OCI-LY1 (cell line): Measurements from ENCODE around the gene OIT3.

ENCODE experiments used
- H2AFZ ChIP-seq: fragments of 200-600 bp; sonication (generic), shearing (Covaris generic); 2 replicates; pipeline ENCODE4 v1.6.0; 2014; ENCODE audit warnings: antibody characterized with exemption, mild to moderate bottlenecking, low read length
- H3F3A ChIP-seq: fragments of 200-600 bp; sonication (generic), shearing (Covaris generic); 2 replicates; pipeline ENCODE4 v1.6.0; 2014; ENCODE audit warnings: mild to moderate bottlenecking, antibody characterized with exemption, low read length, moderate library complexity; ENCODE audit not compliant: insufficient read depth
- H3K27ac ChIP-seq: fragments of 200-600 bp; sonication (generic); 2 replicates; pipeline ENCODE4 v1.5.1; 2014; ENCODE audit warnings: low read length, mixed run types, mild to moderate bottlenecking, low read depth; ENCODE audit not compliant: poor library complexity, severe bottlenecking
- H3K27me3 ChIP-seq: fragments of 200-600 bp; sonication (generic); 2 replicates; pipeline ENCODE4 v1.6.0; 2014; ENCODE audit warnings: antibody characterized with exemption, mild to moderate bottlenecking, low read length, moderate library complexity; ENCODE audit not compliant: insufficient read depth
- H3K36me3 ChIP-seq: fragments of 200-600 bp; sonication (generic); 2 replicates; pipeline ENCODE4 v1.6.1; 2014; ENCODE audit warnings: mild to moderate bottlenecking, antibody characterized with exemption, low read length, moderate library complexity, mixed read lengths; ENCODE audit not compliant: insufficient read depth
- H3K4me1 ChIP-seq: fragments of 200-600 bp; sonication (generic); 2 replicates; pipeline ENCODE4 v1.5.1; 2014; ENCODE audit warnings: mild to moderate bottlenecking, low read length, moderate library complexity; ENCODE audit not compliant: insufficient read depth, severe bottlenecking
- H3K4me2 ChIP-seq: fragments of 200-600 bp; sonication (generic), shearing (Covaris generic); 2 replicates; pipeline ENCODE4 v1.6.1; 2014; ENCODE audit warnings: low read length
- H3K4me3 ChIP-seq: fragments of 200-600 bp; sonication (generic); 2 replicates; pipeline ENCODE4 v1.5.1; 2014; ENCODE audit warnings: low read length, low read depth, mild to moderate bottlenecking, mixed read lengths; ENCODE audit not compliant: poor library complexity, severe bottlenecking
- H3K79me2 ChIP-seq: fragments of 200-600 bp; shearing (Covaris generic); 2 replicates; pipeline ENCODE4 v1.6.1; 2016; ENCODE audit warnings: mixed run types, low read length, mixed read lengths; ENCODE audit not compliant: insufficient read depth
- H3K9ac ChIP-seq: fragments of 200-600 bp; sonication (generic), shearing (Covaris generic); 2 replicates; pipeline ENCODE4 v1.6.1; 2014; ENCODE audit warnings: mild to moderate bottlenecking, low read length, mixed read lengths
- H3K9me2 ChIP-seq: fragments of 200-600 bp; sonication (generic), shearing (Covaris generic); 2 replicates; pipeline ENCODE4 v1.6.1; 2014; ENCODE audit warnings: low read depth, mild to moderate bottlenecking, low read length, mixed read lengths
- H3K9me3 ChIP-seq: fragments of 200-600 bp; shearing (Covaris generic); 2 replicates; pipeline ENCODE4 v1.6.1; 2014; ENCODE audit warnings: low read length, mixed read lengths
- H4K20me1 ChIP-seq: fragments of 200-600 bp; sonication (generic), shearing (Covaris generic); 2 replicates; pipeline ENCODE4 v1.6.0; 2016; ENCODE audit warnings: mild to moderate bottlenecking, low read length; ENCODE audit not compliant: insufficient read depth
- CTCF ChIP-seq: fragments of 200-600 bp; sonication (generic), shearing (Covaris generic); IDR thresholded peaks from 2 replicates; pipeline ENCODE4 v1.5.1; 2017; ENCODE audit warnings: mild to moderate bottlenecking, antibody characterized with exemption, low read length, moderate library complexity, mixed read lengths
- EZH2 ChIP-seq: fragments of 200-600 bp; sonication (generic), shearing (Covaris generic); IDR thresholded peaks from 2 replicates; pipeline ENCODE4 v1.8.0; 2017; ENCODE audit warnings: borderline replicate concordance, mixed run types, mild to moderate bottlenecking, antibody characterized with exemption, low read length, moderate library complexity, mixed read lengths

The OIT3 gene

GRCh38 chr10:72954230-72954595, 60.7 kb downstream of the OIT3 start:
- Histone ChIP-seq H3K36me3 (no peaks in the 10 kb centered on the region), H4K20me1 (no peaks in the 10 kb centered on the region), H3K27me3 (no peaks in the 10 kb centered on the region), H3K4me2 (no peak overlapping the region), H3K9ac (no peak overlapping the region), H2AFZ (no peak overlapping the region), H3K27ac (no peak overlapping the region), H3K4me1 (no peaks in the 10 kb centered on the region), H3K79me2 (no peaks in the 10 kb centered on the region), H3F3A (no peaks in the 10 kb centered on the region), H3K9me3 (no peaks in the 10 kb centered on the region), H3K9me2 (no peaks in the 10 kb centered on the region), H3K4me3 (no peak overlapping the region)
- TF ChIP-seq EZH2 (no peak), CTCF (no peak)

GRCh38 chr10:72954596-72955554, 61.3 kb downstream of the OIT3 start, which contains the start of gene PLA2G12B:
TSS of gene PLA2G12B (minus strand) at chr10:72954806. CDS start at chr10:72954685, 121 bp downstream.
- Histone ChIP-seq H3F3A (no peaks in the 10 kb centered on the region), H3K4me1 (no peaks in the 10 kb centered on the region), H2AFZ (no peak within 1 kb of the TSS), H3K4me2 (no peak within 1 kb of the TSS), H3K27me3 (no peaks in the 10 kb centered on the region), H3K9me2 (no peaks in the 10 kb centered on the region), H3K27ac (no peak within 1 kb of the TSS), H3K36me3 (no peaks in the 10 kb centered on the region), H3K9me3 (no peaks in the 10 kb centered on the region), H4K20me1 (no peaks in the 10 kb centered on the region), H3K9ac (no peak within 1 kb of the TSS), H3K4me3 (no peak within 1 kb of the TSS), H3K79me2 (no peaks in the 10 kb centered on the region)
- no peak for TF ChIP-seq EZH2
- TF ChIP-seq CTCF, result no peak

GRCh38 chr10:72956001-72956400, 62.5 kb downstream of the OIT3 start:
- Histone ChIP-seq H3K79me2 (no peaks in the 10 kb centered on the region), H4K20me1 (no peaks in the 10 kb centered on the region), H3K36me3 (no peaks in the 10 kb centered on the region), H3K9ac (no peak overlapping the region), H3K27ac (no peak overlapping the region), H3F3A (no peaks in the 10 kb centered on the region), H2AFZ (no peak overlapping the region), H3K4me1 (no peaks in the 10 kb centered on the region), H3K9me3 (no peaks in the 10 kb centered on the region), H3K4me3 (no peak overlapping the region), H3K9me2 (no peaks in the 10 kb centered on the region), H3K27me3 (no peaks in the 10 kb centered on the region), H3K4me2 (no peak overlapping the region)
- no peak for TF ChIP-seq EZH2
- TF ChIP-seq CTCF, result no peak
